Keratinocyte (primary cell): ENCODE data around the gene PACS2.

ENCODE experiments used
- EZH2 ChIP-seq: IDR thresholded peaks from one replicate; pipeline ENCODE4 v1.6.1; 2012; ENCODE audit warnings: inconsistent platforms, mild to moderate bottlenecking, low read length, moderate library complexity
- TF ChIP-seq, protein P1 (sequence below), 3 experiments: IDR thresholded peaks in 1 of 3; conservative IDR thresholded peaks in 1 of 3; optimal IDR thresholded peaks in 1 of 3; 2 replicates in 2 of 3; 3 replicates in 1 of 3; pipeline versions ENCODE3 to v1.5.1; 2011; ENCODE audit warnings: low read length in 3 of 3, mild to moderate bottlenecking in 3 of 3, moderate library complexity in 2 of 3, control low read depth in 1 of 3, inconsistent platforms in 1 of 3; ENCODE audit not compliant: insufficient read depth in 2 of 3; ENCODE audit errors: extremely low read depth in 1 of 3

DNA sequence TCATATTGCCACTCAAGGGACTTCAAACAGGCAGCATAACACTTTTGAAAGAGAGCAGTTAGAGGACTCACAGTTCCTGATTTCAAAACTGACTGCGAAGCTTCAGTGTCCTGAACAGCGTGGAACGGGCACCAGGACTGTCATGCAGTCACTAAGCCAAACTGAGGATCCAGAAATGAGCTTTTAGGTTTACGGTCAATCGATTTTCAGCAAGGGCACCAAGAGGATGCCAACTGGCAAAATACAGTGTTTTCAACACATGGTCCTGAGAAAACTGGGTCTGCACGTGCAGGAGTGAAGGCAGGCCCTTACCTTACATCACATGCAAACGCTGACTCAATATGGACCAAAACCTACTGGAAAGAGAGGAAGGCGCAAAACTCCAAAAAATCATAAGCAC lies 29.4 kb upstream of the PACS2 start:
- TF ChIP-seq, protein P1, sequence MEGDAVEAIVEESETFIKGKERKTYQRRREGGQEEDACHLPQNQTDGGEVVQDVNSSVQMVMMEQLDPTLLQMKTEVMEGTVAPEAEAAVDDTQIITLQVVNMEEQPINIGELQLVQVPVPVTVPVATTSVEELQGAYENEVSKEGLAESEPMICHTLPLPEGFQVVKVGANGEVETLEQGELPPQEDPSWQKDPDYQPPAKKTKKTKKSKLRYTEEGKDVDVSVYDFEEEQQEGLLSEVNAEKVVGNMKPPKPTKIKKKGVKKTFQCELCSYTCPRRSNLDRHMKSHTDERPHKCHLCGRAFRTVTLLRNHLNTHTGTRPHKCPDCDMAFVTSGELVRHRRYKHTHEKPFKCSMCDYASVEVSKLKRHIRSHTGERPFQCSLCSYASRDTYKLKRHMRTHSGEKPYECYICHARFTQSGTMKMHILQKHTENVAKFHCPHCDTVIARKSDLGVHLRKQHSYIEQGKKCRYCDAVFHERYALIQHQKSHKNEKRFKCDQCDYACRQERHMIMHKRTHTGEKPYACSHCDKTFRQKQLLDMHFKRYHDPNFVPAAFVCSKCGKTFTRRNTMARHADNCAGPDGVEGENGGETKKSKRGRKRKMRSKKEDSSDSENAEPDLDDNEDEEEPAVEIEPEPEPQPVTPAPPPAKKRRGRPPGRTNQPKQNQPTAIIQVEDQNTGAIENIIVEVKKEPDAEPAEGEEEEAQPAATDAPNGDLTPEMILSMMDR (optimal IDR thresholded peaks at IDR 0.05 in 1 of 3, IDR thresholded peaks at IDR 0.05 in 1 of 3, conservative IDR thresholded peaks at IDR 0.05 in 1 of 3; ENCODE audit: extremely low read depth in 1 of 3, insufficient read depth in 2 of 3, low read length in 3 of 3): no peak
- TF ChIP-seq EZH2: no peak
